Lower leg skin (tissue), 3 donors: ENCODE data around the gene REP15.

Experiments used
- POLR2A ChIP-seq, 2 donors: fragments of 450-650 bp; IDR thresholded peaks; one replicate each; pipeline ENCODE4 v1.6.1; 2016 to 2017; ENCODE audit warnings: antibody characterized with exemption in 2 of 2, mild to moderate bottlenecking in 1 of 2, moderate library complexity in 1 of 2
- TF ChIP-seq, protein P1 (sequence below), 3 donors: fragments of 450-650 bp; IDR thresholded peaks; one replicate each; pipeline ENCODE4 v1.5.1; 2016; ENCODE audit warnings: antibody characterized with exemption in 3 of 3, mild to moderate bottlenecking in 3 of 3, moderate library complexity in 2 of 3

DNA sequence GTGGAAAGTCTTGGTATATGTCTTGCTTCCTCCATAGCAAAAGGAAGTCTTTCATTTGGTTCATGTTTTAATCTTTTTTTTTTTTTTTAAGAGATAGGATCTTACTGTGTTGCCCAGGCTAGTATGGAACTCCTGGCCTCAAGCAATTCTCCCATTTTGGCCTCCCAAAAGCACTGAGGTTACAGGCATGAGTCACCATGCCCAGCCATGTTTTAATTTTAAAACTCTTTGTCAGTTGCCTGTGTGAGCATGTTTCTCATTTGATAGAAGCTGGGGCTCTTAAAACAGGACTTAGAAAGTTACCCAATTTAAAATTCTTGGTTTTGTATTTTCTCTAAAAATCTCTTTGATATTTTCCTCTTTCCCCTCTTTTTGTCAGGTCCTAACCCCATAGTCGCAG is 45.0 kb upstream of the REP15 start:
- TF ChIP-seq, protein P1, sequence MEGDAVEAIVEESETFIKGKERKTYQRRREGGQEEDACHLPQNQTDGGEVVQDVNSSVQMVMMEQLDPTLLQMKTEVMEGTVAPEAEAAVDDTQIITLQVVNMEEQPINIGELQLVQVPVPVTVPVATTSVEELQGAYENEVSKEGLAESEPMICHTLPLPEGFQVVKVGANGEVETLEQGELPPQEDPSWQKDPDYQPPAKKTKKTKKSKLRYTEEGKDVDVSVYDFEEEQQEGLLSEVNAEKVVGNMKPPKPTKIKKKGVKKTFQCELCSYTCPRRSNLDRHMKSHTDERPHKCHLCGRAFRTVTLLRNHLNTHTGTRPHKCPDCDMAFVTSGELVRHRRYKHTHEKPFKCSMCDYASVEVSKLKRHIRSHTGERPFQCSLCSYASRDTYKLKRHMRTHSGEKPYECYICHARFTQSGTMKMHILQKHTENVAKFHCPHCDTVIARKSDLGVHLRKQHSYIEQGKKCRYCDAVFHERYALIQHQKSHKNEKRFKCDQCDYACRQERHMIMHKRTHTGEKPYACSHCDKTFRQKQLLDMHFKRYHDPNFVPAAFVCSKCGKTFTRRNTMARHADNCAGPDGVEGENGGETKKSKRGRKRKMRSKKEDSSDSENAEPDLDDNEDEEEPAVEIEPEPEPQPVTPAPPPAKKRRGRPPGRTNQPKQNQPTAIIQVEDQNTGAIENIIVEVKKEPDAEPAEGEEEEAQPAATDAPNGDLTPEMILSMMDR (IDR thresholded peaks at IDR 0.05): no peak
- no peak for TF ChIP-seq POLR2A (IDR thresholded peaks at IDR 0.05)
